Mesenchymal stem cell (in vitro differentiated cells and primary cell): ENCODE results near the gene TNNT1. TPM values are rescaled to one million over a fixed set of nuclear protein-coding genes. Genes with fewer than 3 reads are reported as not detected.

Experiments
- DNase-seq: peaks from one replicate; pipeline ENCODE4 v3.0.0-alpha.2; 2013
- H2AFZ ChIP-seq: one replicate; pipeline ENCODE4 v1.6.1; 2013; ENCODE audit warnings: low read depth, mild to moderate bottlenecking, control low read depth, inconsistent platforms, low read length, moderate library complexity
- H2AK5ac ChIP-seq: 2 replicates; pipeline ENCODE4 v1.6.1; 2013; ENCODE audit warnings: low read length, moderate library complexity, mild to moderate bottlenecking, inconsistent platforms; ENCODE audit not compliant: severe bottlenecking
- H2BK120ac ChIP-seq: one replicate; pipeline ENCODE4 v1.6.1; 2013; ENCODE audit warnings: low read depth, mild to moderate bottlenecking, inconsistent platforms, low read length, moderate library complexity
- H2BK12ac ChIP-seq, 2 experiments: one replicate each; pipeline ENCODE4 v1.6.1; 2013; ENCODE audit warnings: inconsistent platforms in 2 of 2, low read length in 2 of 2, mild to moderate bottlenecking in 2 of 2, moderate library complexity in 2 of 2, control low read depth in 1 of 2
- H2BK15ac ChIP-seq: one replicate; pipeline ENCODE4 v1.6.1; 2013; ENCODE audit warnings: mild to moderate bottlenecking, low read depth, inconsistent platforms; ENCODE audit not compliant: poor library complexity, severe bottlenecking
- H2BK5ac ChIP-seq: 2 replicates; pipeline ENCODE4 v1.6.1; 2013; ENCODE audit warnings: low read depth, mild to moderate bottlenecking, low read length, control low read depth, inconsistent platforms; ENCODE audit not compliant: poor library complexity, severe bottlenecking
- H3K14ac ChIP-seq, 2 experiments: one replicate each; pipeline ENCODE4 v1.6.1; 2013; ENCODE audit warnings: inconsistent platforms in 2 of 2, low read length in 2 of 2, control low read depth in 1 of 2, mild to moderate bottlenecking in 1 of 2, moderate library complexity in 1 of 2
- H3K18ac ChIP-seq, 2 experiments: one replicate each; pipeline ENCODE4 v1.6.1; 2013; ENCODE audit warnings: inconsistent platforms in 2 of 2, low read length in 2 of 2, control low read depth in 1 of 2, low read depth in 1 of 2, mild to moderate bottlenecking in 1 of 2
- H3K23ac ChIP-seq, 2 experiments: one replicate each; pipeline ENCODE4 v1.6.1; 2013; ENCODE audit warnings: inconsistent platforms in 2 of 2, low read length in 2 of 2, mild to moderate bottlenecking in 2 of 2, moderate library complexity in 2 of 2, control low read depth in 1 of 2
- H3K27ac ChIP-seq: 2 replicates; pipeline ENCODE4 v1.5.1; 2013; ENCODE audit warnings: mild to moderate bottlenecking, moderate library complexity, low read length, control low read depth, inconsistent platforms; ENCODE audit not compliant: poor library complexity, severe bottlenecking
- H3K27me3 ChIP-seq, 2 experiments: 2 replicates each; pipeline versions ENCODE4 v1.6.1 to v1.7.0; 2013; ENCODE audit warnings: low read length in 2 of 2, mild to moderate bottlenecking in 2 of 2, moderate library complexity in 2 of 2, control low read depth in 1 of 2, inconsistent platforms in 1 of 2; ENCODE audit not compliant: control insufficient read depth in 1 of 2, insufficient read depth in 1 of 2
- H3K36me3 ChIP-seq, 2 experiments: 2 replicates each; pipeline versions ENCODE4 v1.6.1 to v1.7.0; 2013; ENCODE audit warnings: low read length in 2 of 2, control low read depth in 1 of 2, inconsistent platforms in 1 of 2, low read depth in 1 of 2, mild to moderate bottlenecking in 1 of 2; ENCODE audit not compliant: insufficient read depth in 2 of 2, control insufficient read depth in 1 of 2
- H3K4ac ChIP-seq, 2 experiments: one replicate each; pipeline ENCODE4 v1.6.1; 2013; ENCODE audit warnings: inconsistent platforms in 2 of 2, low read length in 2 of 2, mild to moderate bottlenecking in 2 of 2, moderate library complexity in 2 of 2, control low read depth in 1 of 2, low read depth in 1 of 2
- H3K4me1 ChIP-seq: 2 replicates; pipeline ENCODE4 v1.6.1; 2013; ENCODE audit warnings: low read depth, low read length, control low read depth; ENCODE audit not compliant: control insufficient read depth, insufficient read depth
- H3K4me2 ChIP-seq: 2 replicates; pipeline ENCODE4 v1.6.1; 2013; ENCODE audit warnings: low read length, mild to moderate bottlenecking, inconsistent platforms; ENCODE audit not compliant: poor library complexity, severe bottlenecking
- H3K4me3 ChIP-seq, 2 experiments: 2 replicates each; pipeline versions ENCODE4 v1.5.1 to v1.7.0; 2013; ENCODE audit warnings: low read length in 2 of 2, mild to moderate bottlenecking in 2 of 2, control low read depth in 1 of 2, low read depth in 1 of 2; ENCODE audit not compliant: insufficient read depth in 1 of 2
- H3K79me1 ChIP-seq: replicated peaks from 2 replicates; pipeline ENCODE4 v1.6.1; 2013; ENCODE audit warnings: mild to moderate bottlenecking, control low read depth, low read length, inconsistent platforms; ENCODE audit not compliant: poor library complexity, severe bottlenecking
- H3K9ac ChIP-seq: 2 replicates; pipeline ENCODE4 v1.7.0; 2013; ENCODE audit warnings: mild to moderate bottlenecking, low read length, moderate library complexity
- H3K9me3 ChIP-seq: 2 replicates; pipeline ENCODE4 v1.7.0; 2013; ENCODE audit warnings: mild to moderate bottlenecking, low read length; ENCODE audit not compliant: control insufficient read depth
- H4K8ac ChIP-seq: one replicate; pipeline ENCODE4 v1.6.1; 2013; ENCODE audit warnings: inconsistent platforms, mild to moderate bottlenecking, low read length, moderate library complexity
- H4K91ac ChIP-seq: one replicate; pipeline ENCODE4 v1.6.1; 2013; ENCODE audit warnings: mild to moderate bottlenecking, low read length, inconsistent platforms
- WGBS: methylation state at CpG from one replicate; pipeline ENCODE4 v1.1.7; 2013; ENCODE audit warnings: mixed read lengths; 5-methylcytosine and 5-hydroxymethylcytosine counted together
- small RNA-seq: library from polyadenylated mRNA; stranded (forward); fragments of <200 nt; extraction: miRNeasy Mini kit (QIAGEN cat#:217004); gene quantifications from one replicate; pipeline ENCODE3, GENCODE V24; 2013; ENCODE audit warnings: low read depth

Gene TNNT1

DNA sequence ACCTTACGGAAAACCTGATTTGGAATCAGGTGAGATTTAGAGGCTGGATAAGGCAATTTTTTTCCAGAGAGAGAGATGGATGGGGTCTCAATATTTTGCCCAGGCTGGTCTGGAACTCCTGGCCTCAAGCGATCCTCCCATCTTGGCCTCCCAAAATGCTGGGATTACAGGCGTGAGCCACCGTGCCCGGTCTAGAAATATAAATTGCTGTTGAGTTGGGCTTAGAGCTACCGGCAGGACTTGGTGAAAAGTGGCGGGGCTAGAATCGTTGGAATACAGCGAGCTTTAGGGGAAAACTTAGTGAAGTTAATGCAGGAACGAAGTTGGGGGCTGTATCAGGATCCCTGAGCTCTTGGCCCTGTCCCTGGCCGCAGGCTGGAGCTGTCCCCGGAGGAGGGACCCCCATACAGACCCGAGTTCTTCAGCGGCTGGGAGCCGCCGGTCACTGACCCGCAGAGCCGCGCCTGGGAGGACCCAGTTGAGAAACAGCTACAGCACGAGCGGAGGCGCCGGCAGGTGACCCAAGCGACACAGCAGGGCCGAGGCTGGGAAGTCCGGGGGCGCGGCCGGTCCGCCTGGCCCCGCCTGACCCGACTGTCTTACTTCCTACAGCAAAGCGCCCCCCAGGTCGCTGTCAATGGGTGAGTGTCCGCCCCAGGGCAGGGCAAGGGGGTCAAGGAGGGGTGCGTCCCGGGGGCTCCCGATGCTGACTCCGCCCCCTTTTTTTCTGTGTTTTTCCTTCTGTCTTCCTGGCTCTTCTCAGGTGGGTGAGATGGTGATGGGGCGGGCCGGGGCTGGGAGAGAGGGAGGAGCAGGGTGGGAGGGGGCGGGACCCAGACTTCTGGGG lies 65.8 kb downstream of the TNNT1 start:
- Histone ChIP-seq H3K14ac (no peak overlapping the region), H4K91ac (no peak overlapping the region), H4K8ac (no peak overlapping the region), H3K4me3 (no peak overlapping the region), H3K4me2 (no peak overlapping the region), H3K23ac (no peak overlapping the region), H2BK120ac (no peak overlapping the region), H2AK5ac (no peak overlapping the region), H3K27me3 (peaks cover 68 to 80% of the 10 kb centered on the region in 2 experiments), H2BK15ac (no peak overlapping the region), H3K9ac (no peak overlapping the region), H3K4me1 (peaks cover 45% of the 10 kb centered on the region), H3K9me3 (no peaks in the 10 kb centered on the region), H3K27ac (no peak overlapping the region), H2BK5ac (no peak overlapping the region), H2BK12ac (no peak overlapping the region), H3K79me1 (no peaks in the 10 kb centered on the region), H3K18ac (no peak overlapping the region), H3K4ac (no peak overlapping the region), H3K36me3 (peaks cover 0 to 6% of the 10 kb centered on the region in 2 experiments), H2AFZ (no peak overlapping the region)
- 29% methylated on average over 40 of the region's 42 CpGs for WGBS
- no peak for DNase-seq

Small RNAs within 50 kb of the gene (small RNA-seq; reads per million reads assigned to genes)
- gene MIR7975 (not detected), gene RF01210 (not detected)
